NCI-H2081 treated with DMSO at 0.1 percent for 48 hours (cell line): ENCODE measurements around the gene APOBEC3H.

Experiments
- DNase-seq: peaks from one replicate; lab custom pipeline; 2025; lab: John Stamatoyannopoulos, UW

Gene APOBEC3H

GRCh38 chr22:39135092-39135896 lies 38.2 kb downstream of the APOBEC3H start:
- no peak for DNase-seq

GRCh38 chr22:39136317-39136716 lies 39.3 kb downstream of the APOBEC3H start:
- no peak for DNase-seq

- no peak for DNase-seq
These were observed 41.4 kb downstream of the APOBEC3H start for GRCh38 chr22:39138357-39138997.

GRCh38 chr22:39139933-39140332 lies 42.9 kb downstream of the APOBEC3H start:
- no peak for DNase-seq

- no peak for DNase-seq
These were observed 45.1 kb downstream of the APOBEC3H start for GRCh38 chr22:39142088-39142680.

GRCh38 chr22:39144101-39144767 lies 47.2 kb downstream of the APOBEC3H start:
- no peak for DNase-seq

- DNase-seq: no peak
These were observed 49.4 kb downstream of the APOBEC3H start for GRCh38 chr22:39146256-39147101.

GRCh38 chr22:39147335-39148025 lies 50.4 kb downstream of the APOBEC3H start:
- DNase-seq: no peak

- DNase-seq: no peak
These were observed 51.1 kb downstream of the APOBEC3H start for GRCh38 chr22:39148026-39148726.

GRCh38 chr22:39148727-39149535 lies 51.9 kb downstream of the APOBEC3H start:
- no peak for DNase-seq

- DNase-seq: no peak
These were observed 53.1 kb downstream of the APOBEC3H start for GRCh38 chr22:39149915-39150847.

- no peak for DNase-seq
These were observed 53.8 kb downstream of the APOBEC3H start for GRCh38 chr22:39150848-39151215.

- no peak for DNase-seq
These were observed 54.4 kb downstream of the APOBEC3H start for GRCh38 chr22:39151329-39151975.

GRCh38 chr22:39152024-39152510 lies 55.0 kb downstream of the APOBEC3H start:
- no peak for DNase-seq

- no peak for DNase-seq
These were observed 55.6 kb downstream of the APOBEC3H start, which contains the start of gene CBX7 for GRCh38 chr22:39152511-39153219. Gene CBX7, minus strand, starts transcription at chr22:39152680. Its CDS starts 236 bp downstream, at chr22:39152444.

GRCh38 chr22:39153220-39153717 lies 56.2 kb downstream of the APOBEC3H start:
- DNase-seq: no peak
